ENCODE data around the gene ATP6V1C2.
A peak's percentile ranks its signal among the peaks of the same experiment; 100 is the strongest.

The ATP6V1C2 gene

GRCh38 chr2:10686176-10686730 is 35.2 kb upstream of the ATP6V1C2 start:
- no peak overlapping the region for H2BK15ac ChIP-seq (replicated peaks; ENCODE audit: low read depth)
- H3K79me1 ChIP-seq (ENCODE audit: low read length), result peaks cover 23% of the 10 kb centered on the region
- no peak overlapping the region for H2BK120ac ChIP-seq (ENCODE audit: low read depth, low read length)
- no peak overlapping the region for H4K8ac ChIP-seq (ENCODE audit: low read depth, low read length)
- H3K18ac ChIP-seq (ENCODE audit: low read length), result no peak overlapping the region
- peaks cover 3% of the 10 kb centered on the region for H3K36me3 ChIP-seq (ENCODE audit: control insufficient read depth, insufficient read depth, low read length)
- no peak overlapping the region for H3K27ac ChIP-seq (ENCODE audit: low read depth, low read length)
- H3K4me3 ChIP-seq (ENCODE audit: low read length), result no peak overlapping the region
- peaks cover 3% of the 10 kb centered on the region for H3K4me1 ChIP-seq (ENCODE audit: control insufficient read depth, low read depth, low read length)
- DNase-seq, result no peak
- H3K27me3 ChIP-seq (ENCODE audit: insufficient read depth, low read length, poor library complexity), result no peaks in the 10 kb centered on the region
- H3K4me2 ChIP-seq (ENCODE audit: low read length), result no peak overlapping the region
- no peak overlapping the region for H3K9ac ChIP-seq (ENCODE audit: low read length)
- H3K56ac ChIP-seq (ENCODE audit: low read length), result no peak overlapping the region
- H2BK5ac ChIP-seq (ENCODE audit: low read length), result no peak overlapping the region
- H4K5ac ChIP-seq (ENCODE audit: low read length), result no peak overlapping the region
- H3K23ac ChIP-seq (ENCODE audit: low read length), result no peak overlapping the region
- peaks cover 42% of the 10 kb centered on the region for H3K79me2 ChIP-seq (ENCODE audit: control insufficient read depth, insufficient read depth, low read length)
- no peak overlapping the region for H3K4ac ChIP-seq (ENCODE audit: low read depth, low read length)
- H2AK5ac ChIP-seq (ENCODE audit: low read length), result no peak overlapping the region
- 100% methylated on average over 1 of the region's 5 CpGs for WGBS (ENCODE audit: extremely low coverage, insufficient coverage, low lambda C conversion rate)

GRCh38 chr2:10688921-10689807 is 32.3 kb upstream of the ATP6V1C2 start:
- H3K27ac ChIP-seq (ENCODE audit: low read depth, low read length), result no peak overlapping the region
- WGBS (ENCODE audit: extremely low coverage, insufficient coverage, low lambda C conversion rate), result no CpG with 5 or more reads among the region's 27 CpGs

GRCh38 chr2:10691521-10691920 is 29.9 kb upstream of the ATP6V1C2 start:
- WGBS (ENCODE audit: extremely low coverage, insufficient coverage, low lambda C conversion rate), result no CpG with 5 or more reads among the region's 6 CpGs

More at GRCh38 chr2:10688921-10689807, 32.3 kb upstream of the ATP6V1C2 start:
- Histone ChIP-seq H3K4me3 (ENCODE audit: low read length) (peak overlapping the region; percentile 73), H2BK120ac (ENCODE audit: low read depth, low read length) (no peak overlapping the region), H3K79me1 (ENCODE audit: low read length) (peaks cover 20% of the 10 kb centered on the region), H3K4me1 (ENCODE audit: control insufficient read depth, low read depth, low read length) (peaks cover 3% of the 10 kb centered on the region), H2AK5ac (ENCODE audit: low read length) (peak overlapping the region; percentile 30), H3K79me2 (ENCODE audit: control insufficient read depth, insufficient read depth, low read length) (peaks cover 42% of the 10 kb centered on the region), H2BK5ac (ENCODE audit: low read length) (peak overlapping the region; percentile 7), H3K4me2 (ENCODE audit: low read length) (peak overlapping the region; percentile 100), H3K18ac (ENCODE audit: low read length) (peak overlapping the region; percentile 31), H3K36me3 (ENCODE audit: control insufficient read depth, insufficient read depth, low read length) (no peaks in the 10 kb centered on the region), H4K8ac (ENCODE audit: low read depth, low read length) (no peak overlapping the region), H3K27me3 (ENCODE audit: insufficient read depth, low read length, poor library complexity) (no peaks in the 10 kb centered on the region), H3K56ac (ENCODE audit: low read length) (peak overlapping the region; percentile 93), H2BK15ac (replicated peaks; ENCODE audit: low read depth) (no peak overlapping the region), H3K4ac (ENCODE audit: low read depth, low read length) (peak overlapping the region; percentile 22), H3K9ac (ENCODE audit: low read length) (peak overlapping the region; percentile 82), H4K5ac (ENCODE audit: low read length) (no peak overlapping the region), H3K23ac (ENCODE audit: low read length) (peak overlapping the region; percentile 80)
- DNase-seq, result no peak

GRCh38 chr2:10700078-10700803 is 21.2 kb upstream of the ATP6V1C2 start:
- no peak overlapping the region for H4K5ac ChIP-seq (ENCODE audit: low read length)
- no peak overlapping the region for H4K8ac ChIP-seq (ENCODE audit: low read depth, low read length)
- H3K79me2 ChIP-seq (ENCODE audit: control insufficient read depth, insufficient read depth, low read length), result no peaks in the 10 kb centered on the region
- no peak overlapping the region for H3K23ac ChIP-seq (ENCODE audit: low read length)
- no peak overlapping the region for H3K27ac ChIP-seq (ENCODE audit: low read depth, low read length)
- no peak overlapping the region for H3K9ac ChIP-seq (ENCODE audit: low read length)
- no peak overlapping the region for H2BK120ac ChIP-seq (ENCODE audit: low read depth, low read length)
- no peak overlapping the region for H3K4me2 ChIP-seq (ENCODE audit: low read length)
- H3K4ac ChIP-seq (ENCODE audit: low read depth, low read length), result no peak overlapping the region
- H3K4me1 ChIP-seq (ENCODE audit: control insufficient read depth, low read depth, low read length), result no peaks in the 10 kb centered on the region
- H3K4me3 ChIP-seq (ENCODE audit: low read length), result no peak overlapping the region
- H3K27me3 ChIP-seq (ENCODE audit: insufficient read depth, low read length, poor library complexity), result no peaks in the 10 kb centered on the region
- H3K18ac ChIP-seq (ENCODE audit: low read length), result no peak overlapping the region
- no peak for DNase-seq
- no peak overlapping the region for H2BK15ac ChIP-seq (replicated peaks; ENCODE audit: low read depth)
- H3K56ac ChIP-seq (ENCODE audit: low read length), result no peak overlapping the region
- no CpG with 5 or more reads among the region's 4 CpGs for WGBS (ENCODE audit: extremely low coverage, insufficient coverage, low lambda C conversion rate)
- H2BK5ac ChIP-seq (ENCODE audit: low read length), result no peak overlapping the region
- no peak overlapping the region for H2AK5ac ChIP-seq (ENCODE audit: low read length)
- no peaks in the 10 kb centered on the region for H3K36me3 ChIP-seq (ENCODE audit: control insufficient read depth, insufficient read depth, low read length)
- H3K79me1 ChIP-seq (ENCODE audit: low read length), result no peaks in the 10 kb centered on the region

More at GRCh38 chr2:10691521-10691920, 29.9 kb upstream of the ATP6V1C2 start:
- Histone ChIP-seq H3K79me1 (ENCODE audit: low read length) (peaks cover 16% of the 10 kb centered on the region), H3K56ac (ENCODE audit: low read length) (no peak overlapping the region), H3K9ac (ENCODE audit: low read length) (no peak overlapping the region), H3K4me3 (ENCODE audit: low read length) (no peak overlapping the region), H3K79me2 (ENCODE audit: control insufficient read depth, insufficient read depth, low read length) (peaks cover 31% of the 10 kb centered on the region), H2AK5ac (ENCODE audit: low read length) (no peak overlapping the region), H3K4ac (ENCODE audit: low read depth, low read length) (no peak overlapping the region), H2BK15ac (replicated peaks; ENCODE audit: low read depth) (no peak overlapping the region), H3K36me3 (ENCODE audit: control insufficient read depth, insufficient read depth, low read length) (no peaks in the 10 kb centered on the region), H2BK120ac (ENCODE audit: low read depth, low read length) (no peak overlapping the region), H3K27me3 (ENCODE audit: insufficient read depth, low read length, poor library complexity) (no peaks in the 10 kb centered on the region), H3K27ac (ENCODE audit: low read depth, low read length) (no peak overlapping the region), H2BK5ac (ENCODE audit: low read length) (no peak overlapping the region), H3K4me2 (ENCODE audit: low read length) (no peak overlapping the region), H3K4me1 (ENCODE audit: control insufficient read depth, low read depth, low read length) (peaks cover 3% of the 10 kb centered on the region), H4K5ac (ENCODE audit: low read length) (no peak overlapping the region), H3K23ac (ENCODE audit: low read length) (no peak overlapping the region), H4K8ac (ENCODE audit: low read depth, low read length) (no peak overlapping the region), H3K18ac (ENCODE audit: low read length) (no peak overlapping the region)
- no peak for DNase-seq

GRCh38 chr2:10704034-10704594 is 17.3 kb upstream of the ATP6V1C2 start:
- Histone ChIP-seq H3K56ac (ENCODE audit: low read length) (no peak overlapping the region), H2AK5ac (ENCODE audit: low read length) (no peak overlapping the region), H3K36me3 (ENCODE audit: control insufficient read depth, insufficient read depth, low read length) (no peaks in the 10 kb centered on the region), H4K5ac (ENCODE audit: low read length) (no peak overlapping the region), H3K79me2 (ENCODE audit: control insufficient read depth, insufficient read depth, low read length) (no peaks in the 10 kb centered on the region), H2BK15ac (replicated peaks; ENCODE audit: low read depth) (no peak overlapping the region), H3K4me1 (ENCODE audit: control insufficient read depth, low read depth, low read length) (no peaks in the 10 kb centered on the region), H2BK5ac (ENCODE audit: low read length) (no peak overlapping the region), H3K27ac (ENCODE audit: low read depth, low read length) (no peak overlapping the region), H3K9ac (ENCODE audit: low read length) (no peak overlapping the region), H3K23ac (ENCODE audit: low read length) (no peak overlapping the region), H4K8ac (ENCODE audit: low read depth, low read length) (no peak overlapping the region), H3K18ac (ENCODE audit: low read length) (no peak overlapping the region), H2BK120ac (ENCODE audit: low read depth, low read length) (no peak overlapping the region), H3K4me2 (ENCODE audit: low read length) (no peak overlapping the region), H3K27me3 (ENCODE audit: insufficient read depth, low read length, poor library complexity) (no peaks in the 10 kb centered on the region), H3K4me3 (ENCODE audit: low read length) (no peak overlapping the region), H3K79me1 (ENCODE audit: low read length) (no peaks in the 10 kb centered on the region), H3K4ac (ENCODE audit: low read depth, low read length) (no peak overlapping the region)
- no CpG with 5 or more reads among the region's 9 CpGs for WGBS (ENCODE audit: extremely low coverage, insufficient coverage, low lambda C conversion rate)
- DNase-seq, result no peak
